Heart right ventricle (tissue), 16 donors: ENCODE data around the gene MYO18B. TPM values are rescaled to one million over a fixed set of nuclear protein-coding genes. Genes with fewer than 3 reads are reported as not detected.

Experiments used
- ATAC-seq, 8 donors: fragments of 200-7000 bp; cut with Tn5 transposase; one replicate each; pipeline ENCODE4 v1.9.1; 2020; ENCODE audit warnings: mild to moderate bottlenecking in 8 of 8, moderate library complexity in 8 of 8, moderate number of reproducible peaks in 1 of 8
- DNase-seq, 2 donors: peaks; one replicate each; pipeline ENCODE4 v3.0.0-alpha.2; 2020
- H3K27ac ChIP-seq, 10 donors: fragments of 200-600 bp; sonication (generic) in 2 of 10; one replicate each; pipeline versions ENCODE4 v1.5.0 to v1.8.0; 2020 to 2022; ENCODE audit warnings: mild to moderate bottlenecking in 3 of 10
- H3K27me3 ChIP-seq, 7 donors: fragments of 200-600 bp; one replicate each; pipeline ENCODE4 v1.8.0; 2021 to 2022; ENCODE audit warnings: mild to moderate bottlenecking in 2 of 7
- H3K36me3 ChIP-seq, 9 donors: fragments of 200-600 bp; sonication (generic) in 1 of 9; one replicate each; pipeline versions ENCODE4 v1.5.0 to v1.8.0; 2020 to 2022; ENCODE audit warnings: mild to moderate bottlenecking in 2 of 9
- H3K4me1 ChIP-seq, 9 donors: fragments of 200-600 bp; sonication (generic) in 1 of 9; one replicate each; pipeline versions ENCODE4 v1.5.0 to v1.8.0; 2020 to 2022; ENCODE audit warnings: mild to moderate bottlenecking in 4 of 9
- H3K4me3 ChIP-seq, 10 donors: fragments of 200-600 bp; sonication (generic) in 2 of 10; one replicate each; pipeline versions ENCODE4 v1.5.0 to v1.8.0; 2020 to 2022; ENCODE audit warnings: mild to moderate bottlenecking in 7 of 10, moderate library complexity in 2 of 10
- H3K9me3 ChIP-seq, 11 donors: fragments of 200-600 bp in 10 of 11; sonication (generic) in 2 of 11; one replicate each; pipeline versions ENCODE4 v1.5.0 to v1.8.0; 2013 to 2022; ENCODE audit warnings: mild to moderate bottlenecking in 2 of 11, control low read depth in 1 of 11, moderate library complexity in 1 of 11
- CTCF ChIP-seq, 9 donors: fragments of 200-600 bp; sonication (generic) in 2 of 9; IDR thresholded peaks; one replicate each; pipeline versions ENCODE4 v1.5.0 to v1.8.0; 2021 to 2022; ENCODE audit warnings: antibody characterized with exemption in 9 of 9, mild to moderate bottlenecking in 5 of 9, moderate library complexity in 1 of 9
- WGBS, 2 donors: extraction: QIAGEN DNeasy Blood & Tissue Kit; methylation state at CpG; one replicate each; pipeline ENCODE4 v1.1.7; 2013; ENCODE audit warnings: inconsistent platforms in 1 of 2; 5-methylcytosine and 5-hydroxymethylcytosine counted together
- intact Hi-C, 10 donors: fragments of 100-400 bp; cut with DNase I; formaldehyde crosslinking; loops; one replicate each; pipeline versions ENCODE4 v1.11.1 to v1.14.2; 2022
- polyA plus RNA-seq, 2 donors: library from polyadenylated mRNA; stranded (reverse); fragments of 200-250 nt; gene quantifications; one replicate each; pipeline ENCODE4 v1.2.3, GENCODE V29; 2013
- total RNA-seq, 10 donors: library from RNA; stranded (reverse); fragmentation: NEBNext Ultra II Directional in 3 of 10; extraction: Animal tissue kit (Norgen Biotek cat#: 25700) in 3 of 10; gene quantifications; one replicate each; pipeline versions ENCODE4 v1.2.1 to v1.2.4, GENCODE V29; 2021 to 2023
- donor health status: Arrhythmogenic right ventricular cardiomyopathy.
- donor health status: ischemic (EF 13 %, LVEDD 7.1; RV severe dilation, severe dysfunction).
- donor health status: healthy with polysubstance abuse.
- donor health status: DM: no; HTN: yes; CAD: no.
- donor health status: DM: no; HTN: no; CAD: no.
- donor health status: ischemic (EF 25% LVEDD 6.9; RV normal size, moderate dysfunction).
- donor health status: ischemic (EF 25% LVEDD 5.7; RV mildly dilated, moderate dysfunction).
- donor health status: healthy.
- donor health status: DM: yes; HTN: yes; CAD: no.
- donor health status: Ischemic cardiomyopathy.
- donor health status: ischemic (EF 35%, LVEDD 5.7; RV mildly dilated, moderate dysfunction).
- donor health status: nonischemic (EF 11% LVEDD 7.7; RV severe dilation, severe dysfunction).
- donor health status: DM: yes; HTN: yes; CAD: no.
- donor health status: PGD.
- donor health status: ischemic (EF 29% LVEDD 5.4; RV normal size, mild dysfunction).
- donor health status: nonischemic (EF 23%, LVEDD 6.1; RV moderate dilation, normal function).

Gene MYO18B
- total and polyA plus RNA-seq, 12 donors: 111 to 407 (median 210) TPM

GRCh38 chr22:25962711-25963110, 220.7 kb downstream of the MYO18B start:
- H3K9me3 ChIP-seq: no peaks in the 10 kb centered on the region
- no peak overlapping the region for H3K4me3 ChIP-seq
- no peak for TF ChIP-seq CTCF (IDR thresholded peaks at IDR 0.05)
- no peak for DNase-seq
- H3K4me1 ChIP-seq: peaks cover 0 to 14% (median 0%) of the 10 kb centered on the region in 9 donors
- WGBS, 2 donors: 81 to 97% methylated on average over 2 of the region's 2 CpGs
- peaks cover 0 to 5% (median 0%) of the 10 kb centered on the region in 7 donors for H3K27me3 ChIP-seq
- intact Hi-C loops: no loop called here
- ATAC-seq: no peak
- no peak overlapping the region for H3K27ac ChIP-seq
- H3K36me3 ChIP-seq: peaks cover 0 to 56% (median 0%) of the 10 kb centered on the region in 9 donors

GRCh38 chr22:25964961-25965730, 223.2 kb downstream of the MYO18B start:
- H3K27ac ChIP-seq: no peak overlapping the region

GRCh38 chr22:25966448-25966913, 224.5 kb downstream of the MYO18B start:
- peak overlapping the region in 1 of 10 donors; percentile 6 for H3K27ac ChIP-seq
- peaks cover 0 to 33% (median 0%) of the 10 kb centered on the region in 9 donors for H3K36me3 ChIP-seq
- H3K9me3 ChIP-seq: no peaks in the 10 kb centered on the region
- DNase-seq (no peak), ATAC-seq (no peak)
- TF ChIP-seq CTCF (IDR thresholded peaks at IDR 0.05): no peak
- peaks cover 0 to 29% (median 12%) of the 10 kb centered on the region in 9 donors for H3K4me1 ChIP-seq
- WGBS, 2 donors: 18 to 23% methylated on average over 8 of the region's 8 CpGs
- intact Hi-C loops: no loop called here
- no peak overlapping the region for H3K4me3 ChIP-seq
- H3K27me3 ChIP-seq: peaks cover 0 to 5% (median 0%) of the 10 kb centered on the region in 7 donors

More at GRCh38 chr22:25964961-25965730, 223.2 kb downstream of the MYO18B start:
- ATAC-seq (no peak), DNase-seq (no peak)
- 88 to 92% methylated on average over 10 of the region's 10 CpGs for WGBS, 2 donors
- Histone ChIP-seq H3K36me3 (peaks cover 0 to 43% (median 0%) of the 10 kb centered on the region in 9 donors), H3K27me3 (peaks cover 0 to 5% (median 0%) of the 10 kb centered on the region in 7 donors), H3K9me3 (no peaks in the 10 kb centered on the region), H3K4me1 (peaks cover 0 to 21% (median 6%) of the 10 kb centered on the region in 9 donors), H3K4me3 (no peak overlapping the region)
- intact Hi-C loops: no loop called here
- TF ChIP-seq CTCF (IDR thresholded peaks at IDR 0.05): no peak

- H3K9me3 ChIP-seq: no peaks in the 10 kb centered on the region
- peaks cover 0 to 24% (median 0%) of the 10 kb centered on the region in 9 donors for H3K36me3 ChIP-seq
- H3K27ac ChIP-seq: peak overlapping the region in 1 of 10 donors; percentile 70
- DNase-seq (no peak), ATAC-seq (no peak)
- intact Hi-C loops: no loop called here
- peaks cover 0 to 29% (median 12%) of the 10 kb centered on the region in 9 donors for H3K4me1 ChIP-seq
- TF ChIP-seq CTCF (IDR thresholded peaks at IDR 0.05): no peak
- H3K27me3 ChIP-seq: peaks cover 0 to 5% (median 0%) of the 10 kb centered on the region in 7 donors
- H3K4me3 ChIP-seq: no peak overlapping the region
These were observed 227.3 kb downstream of the MYO18B start for GRCh38 chr22:25969286-25969685.
